ENCODE data around the gene HCN4. TPM values are rescaled to one million over a fixed set of nuclear protein-coding genes. Genes with fewer than 3 reads are reported as not detected.

The HCN4 gene
- total RNA-seq, 3 donors from 2014 or later (not counting 1 experiment from before 2014, with no cell fraction given): not detected

DNA sequence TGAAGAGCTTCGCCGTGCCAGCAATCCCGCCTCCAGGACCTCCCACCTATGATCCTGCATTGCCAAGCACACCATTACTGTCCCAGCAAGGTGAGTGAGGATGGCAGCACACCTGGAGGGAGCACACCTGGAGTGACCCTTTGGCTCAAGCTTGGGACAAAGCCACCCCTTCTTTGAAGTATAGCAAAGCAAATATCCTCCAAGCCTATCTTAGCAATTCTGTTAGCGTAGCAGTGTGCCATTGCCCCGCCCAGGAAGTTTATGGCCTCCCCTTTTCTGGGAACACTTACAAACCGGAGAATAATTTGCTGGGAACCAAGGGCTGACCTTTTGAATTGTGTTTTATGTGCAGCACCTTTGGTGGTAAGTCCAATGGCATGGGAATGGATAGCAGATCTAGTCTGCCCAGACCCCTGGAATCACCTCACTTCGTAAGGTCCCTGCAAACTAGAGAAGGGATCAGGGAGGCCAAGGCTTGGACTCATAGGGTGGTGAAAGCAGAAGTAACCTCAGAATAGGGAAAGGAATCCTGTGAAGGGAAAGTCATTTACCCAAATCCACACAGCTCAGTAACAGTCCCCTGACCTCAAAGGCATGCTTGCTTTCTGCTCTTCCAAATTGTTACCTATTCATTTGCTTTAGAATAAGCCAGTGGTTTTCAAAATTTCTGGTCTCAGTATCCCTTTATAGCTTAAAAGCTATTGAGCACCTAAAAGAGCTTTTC, 70.1 kb downstream of the HCN4 start:
- 88% methylated on average over 7 of the region's 7 CpGs for WGBS (ENCODE audit: insufficient coverage)
- intact Hi-C loops (cut with micrococcal nuclease): no loop called here
- TF ChIP-seq, protein P1, sequence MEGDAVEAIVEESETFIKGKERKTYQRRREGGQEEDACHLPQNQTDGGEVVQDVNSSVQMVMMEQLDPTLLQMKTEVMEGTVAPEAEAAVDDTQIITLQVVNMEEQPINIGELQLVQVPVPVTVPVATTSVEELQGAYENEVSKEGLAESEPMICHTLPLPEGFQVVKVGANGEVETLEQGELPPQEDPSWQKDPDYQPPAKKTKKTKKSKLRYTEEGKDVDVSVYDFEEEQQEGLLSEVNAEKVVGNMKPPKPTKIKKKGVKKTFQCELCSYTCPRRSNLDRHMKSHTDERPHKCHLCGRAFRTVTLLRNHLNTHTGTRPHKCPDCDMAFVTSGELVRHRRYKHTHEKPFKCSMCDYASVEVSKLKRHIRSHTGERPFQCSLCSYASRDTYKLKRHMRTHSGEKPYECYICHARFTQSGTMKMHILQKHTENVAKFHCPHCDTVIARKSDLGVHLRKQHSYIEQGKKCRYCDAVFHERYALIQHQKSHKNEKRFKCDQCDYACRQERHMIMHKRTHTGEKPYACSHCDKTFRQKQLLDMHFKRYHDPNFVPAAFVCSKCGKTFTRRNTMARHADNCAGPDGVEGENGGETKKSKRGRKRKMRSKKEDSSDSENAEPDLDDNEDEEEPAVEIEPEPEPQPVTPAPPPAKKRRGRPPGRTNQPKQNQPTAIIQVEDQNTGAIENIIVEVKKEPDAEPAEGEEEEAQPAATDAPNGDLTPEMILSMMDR (IDR thresholded peaks at IDR 0.05): no peak
- Mint-ChIP-seq H3K4me1 (peaks cover 0 to 9% of the 10 kb centered on the region in 2 donors), H3K27me3 (ENCODE audit: low read depth in 2 of 2) (no peaks in the 10 kb centered on the region), H3K27ac (no peak overlapping the region), H3K4me3 (no peak overlapping the region), H3K9me3 (no peaks in the 10 kb centered on the region), H3K36me3 (no peaks in the 10 kb centered on the region)
- ATAC-seq (no peak), DNase-seq (no peak)
- Histone ChIP-seq H3K27ac (ENCODE audit: low read length) (no peak overlapping the region), H3K36me3 (ENCODE audit: control insufficient read depth, insufficient read depth, low read length) (peaks cover 4% of the 10 kb centered on the region), H3K9me3 (ENCODE audit: control insufficient read depth, insufficient read depth, low read length) (no peaks in the 10 kb centered on the region), H3K27me3 (ENCODE audit: control insufficient read depth, insufficient read depth, low read length) (no peaks in the 10 kb centered on the region), H3K4me3 (ENCODE audit: low read length) (no peak overlapping the region), H3K4me1 (ENCODE audit: control insufficient read depth, insufficient read depth, low read length) (no peaks in the 10 kb centered on the region)

DNA sequence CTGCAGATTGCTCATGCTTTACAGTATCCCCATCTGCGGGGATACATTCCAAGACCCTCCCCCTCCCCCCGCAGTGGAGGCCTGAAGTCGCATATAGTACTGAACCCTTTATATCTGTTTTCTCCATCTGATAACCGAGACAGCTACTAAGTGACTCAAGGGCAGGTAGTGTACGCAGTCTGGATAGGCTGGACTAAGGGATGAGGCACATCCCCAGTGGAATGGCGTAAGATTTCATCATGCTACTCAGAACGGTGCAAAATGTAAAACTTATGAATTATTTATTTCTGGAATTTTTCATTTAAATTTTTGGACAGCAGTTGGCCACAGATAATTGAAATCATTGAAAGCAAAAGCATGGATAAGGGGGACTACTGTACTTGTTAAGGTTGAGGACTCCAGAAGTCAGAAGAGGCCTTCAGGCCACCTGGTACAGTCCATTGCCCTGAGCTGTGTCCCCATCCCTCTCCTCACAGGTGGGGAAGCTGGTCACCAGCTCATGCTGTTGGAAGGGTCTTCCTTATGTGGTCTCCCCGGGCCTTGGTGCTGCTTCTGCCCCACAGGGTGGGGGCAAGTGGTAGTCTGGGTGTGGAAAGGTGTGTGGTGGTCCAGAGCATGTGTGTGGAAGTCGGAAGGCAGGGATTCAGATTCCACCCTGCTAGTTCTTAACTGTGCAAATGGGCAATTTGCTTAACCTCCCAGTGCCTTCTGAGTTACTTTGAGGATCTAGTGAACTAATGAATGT, 72.0 kb downstream of the HCN4 start:
- H3K27ac Mint-ChIP-seq: no peak overlapping the region
- H3K4me1 ChIP-seq (ENCODE audit: control insufficient read depth, insufficient read depth, low read length): no peaks in the 10 kb centered on the region
- ATAC-seq (no peak), DNase-seq (no peak)
- no peaks in the 10 kb centered on the region for H3K9me3 Mint-ChIP-seq
- H3K27me3 ChIP-seq (ENCODE audit: control insufficient read depth, insufficient read depth, low read length): no peaks in the 10 kb centered on the region
- H3K4me3 Mint-ChIP-seq: no peak overlapping the region
- H3K36me3 Mint-ChIP-seq: no peaks in the 10 kb centered on the region
- H3K4me3 ChIP-seq (ENCODE audit: low read length): no peak overlapping the region
- intact Hi-C loops (cut with micrococcal nuclease): no loop called here
- WGBS (ENCODE audit: insufficient coverage): 87% methylated on average over 9 of the region's 9 CpGs
- no peaks in the 10 kb centered on the region for H3K27me3 Mint-ChIP-seq (ENCODE audit: low read depth in 2 of 2)
- TF ChIP-seq, protein P1 (IDR thresholded peaks at IDR 0.05): no peak
- H3K9me3 ChIP-seq (ENCODE audit: control insufficient read depth, insufficient read depth, low read length): no peaks in the 10 kb centered on the region
- no peaks in the 10 kb centered on the region for H3K4me1 Mint-ChIP-seq
- no peak overlapping the region for H3K27ac ChIP-seq (ENCODE audit: low read length)
- peaks cover 4% of the 10 kb centered on the region for H3K36me3 ChIP-seq (ENCODE audit: control insufficient read depth, insufficient read depth, low read length)

DNA sequence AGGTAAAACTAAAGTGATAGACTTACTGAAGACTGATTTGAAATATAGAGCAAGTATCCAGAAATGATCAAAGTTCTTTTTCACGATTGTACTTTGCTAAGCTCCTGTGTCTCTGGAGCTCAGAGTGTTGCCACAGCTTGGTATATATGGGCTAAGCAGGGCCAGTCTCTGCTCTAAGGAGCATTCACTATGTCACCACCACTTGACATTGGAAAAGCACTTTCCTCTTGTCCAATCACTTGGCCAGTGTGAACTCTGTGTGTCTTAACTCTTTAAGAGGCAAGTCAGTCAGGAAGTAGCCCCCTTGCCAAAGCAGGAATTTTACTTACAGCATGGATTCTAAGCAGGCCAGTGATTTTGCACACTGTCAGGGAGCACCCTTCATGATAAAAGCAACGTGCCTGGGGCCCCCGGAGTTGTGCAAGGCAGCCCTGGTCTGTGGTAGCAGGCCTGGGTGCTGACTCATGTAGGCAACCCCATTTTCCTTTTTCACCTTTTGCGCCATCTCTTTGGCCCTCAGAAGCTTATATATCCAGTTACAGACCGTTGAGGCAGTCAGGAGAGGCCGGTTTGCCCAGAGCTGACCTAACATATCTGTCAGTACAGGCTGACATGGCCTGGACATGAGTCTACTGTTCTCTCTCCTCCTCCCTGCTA, 73.0 kb downstream of the HCN4 start:
- intact Hi-C loops (cut with micrococcal nuclease): no loop called here
- H3K9me3 ChIP-seq (ENCODE audit: control insufficient read depth, insufficient read depth, low read length): no peaks in the 10 kb centered on the region
- TF ChIP-seq, protein P1 (IDR thresholded peaks at IDR 0.05): no peak
- Mint-ChIP-seq H3K36me3 (no peaks in the 10 kb centered on the region), H3K4me3 (no peak overlapping the region), H3K9me3 (no peaks in the 10 kb centered on the region), H3K4me1 (no peaks in the 10 kb centered on the region), H3K27me3 (ENCODE audit: low read depth in 2 of 2) (no peaks in the 10 kb centered on the region), H3K27ac (no peak overlapping the region)
- no peaks in the 10 kb centered on the region for H3K27me3 ChIP-seq (ENCODE audit: control insufficient read depth, insufficient read depth, low read length)
- WGBS (ENCODE audit: insufficient coverage): 62% methylated on average over 6 of the region's 6 CpGs
- H3K27ac ChIP-seq (ENCODE audit: low read length): no peak overlapping the region
- no peaks in the 10 kb centered on the region for H3K4me1 ChIP-seq (ENCODE audit: control insufficient read depth, insufficient read depth, low read length)
- peaks cover 2% of the 10 kb centered on the region for H3K36me3 ChIP-seq (ENCODE audit: control insufficient read depth, insufficient read depth, low read length)
- ATAC-seq (peak in 1 of 3 donors; percentile 53), DNase-seq (no peak)
- H3K4me3 ChIP-seq (ENCODE audit: low read length): no peak overlapping the region

Measured in natural killer cell (primary cell).